ENCODE data around the gene ZCCHC10.
"Not testable (repeated sequence)": the region's sequence is repeated elsewhere in the genome, so short reads cannot be mapped to it uniquely, and the experiment has no call there.

Gene ZCCHC10

GRCh38 chr5:133041910-133042309 is 15.6 kb upstream of the ZCCHC10 start:
- DNase-seq (ENCODE audit: low read depth in 2 of 2): no peak

- no peak for DNase-seq (ENCODE audit: low read depth in 2 of 2)
These were observed 14.9 kb upstream of the ZCCHC10 start for GRCh38 chr5:133041157-133041784.

- DNase-seq (ENCODE audit: low read depth in 2 of 2): not testable (repeated sequence)
These were observed 10.3 kb upstream of the ZCCHC10 start for GRCh38 chr5:133036677-133037076.

- no peak for DNase-seq (ENCODE audit: low read depth in 2 of 2)
These were observed 8.9 kb upstream of the ZCCHC10 start for GRCh38 chr5:133035224-133035623.

GRCh38 chr5:133034064-133034463 is 7.7 kb upstream of the ZCCHC10 start:
- no peak for DNase-seq (ENCODE audit: low read depth in 2 of 2)

- no peak for DNase-seq (ENCODE audit: low read depth in 2 of 2)
These were observed 6.7 kb upstream of the ZCCHC10 start for GRCh38 chr5:133032852-133033742.

GRCh38 chr5:133030343-133031005 is 4.1 kb upstream of the ZCCHC10 start:
- DNase-seq (ENCODE audit: low read depth in 2 of 2): no peak

GRCh38 chr5:133029416-133029815 is 3.1 kb upstream of the ZCCHC10 start:
- no peak for DNase-seq (ENCODE audit: low read depth in 2 of 2)

- no peak for DNase-seq (ENCODE audit: low read depth in 2 of 2)
These were observed 360 bp upstream of the ZCCHC10 start for GRCh38 chr5:133026664-133027153.

GRCh38 chr5:133019471-133019870 is 6.9 kb downstream of the ZCCHC10 start:
- not testable (repeated sequence) for DNase-seq (ENCODE audit: low read depth in 2 of 2)

- no peak for DNase-seq (ENCODE audit: low read depth in 2 of 2)
These were observed 8.4 kb downstream of the ZCCHC10 start for GRCh38 chr5:133017964-133018363.

- no peak for DNase-seq (ENCODE audit: low read depth in 2 of 2)
These were observed 10.9 kb downstream of the ZCCHC10 start for GRCh38 chr5:133015466-133015865.

- DNase-seq (ENCODE audit: low read depth in 2 of 2): not testable (repeated sequence)
These were observed 17.9 kb downstream of the ZCCHC10 start for GRCh38 chr5:133008455-133008854.

GRCh38 chr5:133006653-133007052 is 19.7 kb downstream of the ZCCHC10 start:
- DNase-seq (ENCODE audit: low read depth in 2 of 2): no peak

GRCh38 chr5:132999246-132999645 is 27.1 kb downstream of the ZCCHC10 start:
- DNase-seq (ENCODE audit: low read depth in 2 of 2): no peak

GRCh38 chr5:132998556-132998955 is 27.8 kb downstream of the ZCCHC10 start:
- DNase-seq (ENCODE audit: low read depth in 2 of 2): no peak

GRCh38 chr5:132996307-132996706 is 30.0 kb downstream of the ZCCHC10 start:
- no peak for DNase-seq (ENCODE audit: low read depth in 2 of 2)

GRCh38 chr5:132987531-132988408 is 38.6 kb downstream of the ZCCHC10 start:
- DNase-seq (ENCODE audit: low read depth in 2 of 2): no peak

- DNase-seq (ENCODE audit: low read depth in 2 of 2): not testable (repeated sequence)
These were observed 43.4 kb downstream of the ZCCHC10 start for GRCh38 chr5:132982971-132983370.

- no peak for DNase-seq (ENCODE audit: low read depth in 2 of 2)
These were observed 45.1 kb downstream of the ZCCHC10 start for GRCh38 chr5:132981288-132981687.

GRCh38 chr5:132979976-132980375 is 46.4 kb downstream of the ZCCHC10 start:
- DNase-seq (ENCODE audit: low read depth in 2 of 2): no peak
